Astrocyte (in vitro differentiated cells and primary cell): ENCODE measurements around the gene PCYT1A. TPM values are rescaled to one million over a fixed set of nuclear protein-coding genes. Genes with fewer than 3 reads are reported as not detected.

Experiments
- DNase-seq: peaks from one replicate; pipeline ENCODE4 v3.0.0-alpha.2; 2010; ENCODE audit warnings: low read depth
- FAIRE-seq: peaks from 2 replicates; lab custom pipeline; 2011; peaks lifted over from hg19 to GRCh38; lab: Jason Lieb, UNC
- H2AFZ ChIP-seq: 2 replicates; pipeline ENCODE4 v1.6.0; 2012; ENCODE audit warnings: low read depth, low read length, inconsistent platforms
- H3K27ac ChIP-seq: 2 replicates; pipeline ENCODE4 v1.5.1; 2011; ENCODE audit warnings: low read depth, low read length, inconsistent platforms
- H3K27me3 ChIP-seq: 2 replicates; pipeline ENCODE4 v1.6.0; 2011; ENCODE audit warnings: low read length, inconsistent platforms; ENCODE audit not compliant: insufficient read depth
- H3K36me3 ChIP-seq: 2 replicates; pipeline ENCODE4 v1.5.1; 2011; ENCODE audit warnings: low read length, inconsistent platforms; ENCODE audit not compliant: insufficient read depth
- H3K4me1 ChIP-seq: 2 replicates; pipeline ENCODE4 v1.5.1; 2011; ENCODE audit warnings: low read length, inconsistent platforms; ENCODE audit not compliant: insufficient read depth
- H3K4me2 ChIP-seq: 2 replicates; pipeline ENCODE4 v1.6.0; 2012; ENCODE audit warnings: low read length, inconsistent platforms
- H3K4me3 ChIP-seq: 2 replicates; pipeline ENCODE4 v1.5.1; 2011; ENCODE audit warnings: low read depth, mild to moderate bottlenecking, low read length, inconsistent platforms; ENCODE audit not compliant: insufficient read depth
- H3K79me2 ChIP-seq: 2 replicates; pipeline ENCODE4 v1.6.0; 2012; ENCODE audit warnings: mild to moderate bottlenecking, low read length, inconsistent platforms; ENCODE audit not compliant: insufficient read depth
- H3K9ac ChIP-seq: 2 replicates; pipeline ENCODE4 v1.6.0; 2012; ENCODE audit warnings: mild to moderate bottlenecking, low read length, inconsistent platforms
- H3K9me3 ChIP-seq: 2 replicates; pipeline ENCODE4 v1.5.1; 2012; ENCODE audit warnings: low read depth, mild to moderate bottlenecking, low read length, inconsistent platforms; ENCODE audit not compliant: insufficient read depth
- H4K20me1 ChIP-seq: 2 replicates; pipeline ENCODE4 v1.6.0; 2012; ENCODE audit warnings: low read length, inconsistent platforms; ENCODE audit not compliant: insufficient read depth
- H3K27ac Mint-ChIP-seq: one replicate; pipeline ENCODE4 v1.8.0; 2021; ENCODE audit warnings: mild to moderate bottlenecking, mixed read lengths; ENCODE audit not compliant: unreplicated experiment
- H3K27me3 Mint-ChIP-seq: one replicate; pipeline ENCODE4 v1.8.0; 2021; ENCODE audit warnings: low read depth, mixed read lengths; ENCODE audit not compliant: unreplicated experiment
- H3K36me3 Mint-ChIP-seq: one replicate; pipeline ENCODE4 v1.8.0; 2021; ENCODE audit warnings: low read depth, mixed read lengths; ENCODE audit not compliant: unreplicated experiment
- H3K4me1 Mint-ChIP-seq: one replicate; pipeline ENCODE4 v1.8.0; 2021; ENCODE audit warnings: low read depth, mixed read lengths; ENCODE audit not compliant: unreplicated experiment
- H3K4me3 Mint-ChIP-seq: one replicate; pipeline ENCODE4 v1.8.0; 2021; ENCODE audit warnings: mild to moderate bottlenecking, moderate library complexity, mixed read lengths; ENCODE audit not compliant: unreplicated experiment
- H3K9me3 Mint-ChIP-seq: one replicate; pipeline ENCODE4 v1.8.0; 2021; ENCODE audit warnings: mild to moderate bottlenecking, mixed read lengths; ENCODE audit not compliant: unreplicated experiment
- EZH2 ChIP-seq: IDR thresholded peaks from 2 replicates; pipeline ENCODE4 v1.6.1; 2012; ENCODE audit warnings: mild to moderate bottlenecking, low read length, inconsistent platforms; ENCODE audit not compliant: insufficient read depth
- total RNA-seq: library from RNA; stranded (reverse); gene quantifications from 2 replicates; pipeline ENCODE4 v1.2.1, GENCODE V29; 2021
- TF ChIP-seq, protein P1 (sequence below): IDR thresholded peaks from 2 replicates; pipeline ENCODE4 v1.5.1; 2011; ENCODE audit warnings: low read depth, mild to moderate bottlenecking, inconsistent platforms, low read length, moderate library complexity; ENCODE audit not compliant: insufficient read depth

PCYT1A gene
- total RNA-seq, 1 donor from 2014 or later: 92.6 TPM

DNA sequence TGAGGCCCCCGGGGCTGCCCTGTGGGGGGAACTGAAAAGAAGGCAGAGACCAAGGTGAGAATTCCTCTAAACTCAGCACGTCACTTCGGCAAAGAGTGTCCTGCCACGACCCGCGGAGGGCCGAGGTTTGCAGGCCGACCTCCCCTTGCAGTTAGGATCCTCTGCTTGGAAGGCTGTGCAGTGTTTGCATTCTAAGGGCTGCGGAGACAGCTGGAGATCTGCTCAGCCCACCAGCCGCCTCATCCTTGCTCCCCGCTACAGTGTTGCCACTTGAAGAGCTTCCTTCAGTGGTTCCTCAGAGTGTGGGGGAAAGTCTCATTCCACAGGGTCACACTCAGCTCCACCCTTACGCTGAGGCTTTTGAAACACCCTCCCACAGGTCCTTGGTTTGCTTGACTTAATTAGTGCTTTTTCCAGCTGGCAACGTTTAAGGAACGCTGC, 60.4 kb downstream of the PCYT1A start:
- no peak overlapping the region for H3K27ac ChIP-seq
- no peaks in the 10 kb centered on the region for H3K9me3 ChIP-seq
- H3K4me1 Mint-ChIP-seq: peaks cover 8% of the 10 kb centered on the region
- FAIRE-seq (no peak), DNase-seq (no peak)
- peaks cover 3% of the 10 kb centered on the region for H3K27me3 ChIP-seq
- H3K9ac ChIP-seq: no peak overlapping the region
- H3K4me1 ChIP-seq: no peaks in the 10 kb centered on the region
- no peaks in the 10 kb centered on the region for H4K20me1 ChIP-seq
- H3K9me3 Mint-ChIP-seq: no peaks in the 10 kb centered on the region
- H3K4me2 ChIP-seq: no peak overlapping the region
- no peak overlapping the region for H2AFZ ChIP-seq
- H3K4me3 ChIP-seq: no peak overlapping the region
- no peaks in the 10 kb centered on the region for H3K36me3 ChIP-seq
- H3K36me3 Mint-ChIP-seq: peaks cover 8% of the 10 kb centered on the region
- H3K4me3 Mint-ChIP-seq: no peak overlapping the region
- no peaks in the 10 kb centered on the region for H3K79me2 ChIP-seq
- H3K27me3 Mint-ChIP-seq: no peaks in the 10 kb centered on the region
- TF ChIP-seq, protein P1, sequence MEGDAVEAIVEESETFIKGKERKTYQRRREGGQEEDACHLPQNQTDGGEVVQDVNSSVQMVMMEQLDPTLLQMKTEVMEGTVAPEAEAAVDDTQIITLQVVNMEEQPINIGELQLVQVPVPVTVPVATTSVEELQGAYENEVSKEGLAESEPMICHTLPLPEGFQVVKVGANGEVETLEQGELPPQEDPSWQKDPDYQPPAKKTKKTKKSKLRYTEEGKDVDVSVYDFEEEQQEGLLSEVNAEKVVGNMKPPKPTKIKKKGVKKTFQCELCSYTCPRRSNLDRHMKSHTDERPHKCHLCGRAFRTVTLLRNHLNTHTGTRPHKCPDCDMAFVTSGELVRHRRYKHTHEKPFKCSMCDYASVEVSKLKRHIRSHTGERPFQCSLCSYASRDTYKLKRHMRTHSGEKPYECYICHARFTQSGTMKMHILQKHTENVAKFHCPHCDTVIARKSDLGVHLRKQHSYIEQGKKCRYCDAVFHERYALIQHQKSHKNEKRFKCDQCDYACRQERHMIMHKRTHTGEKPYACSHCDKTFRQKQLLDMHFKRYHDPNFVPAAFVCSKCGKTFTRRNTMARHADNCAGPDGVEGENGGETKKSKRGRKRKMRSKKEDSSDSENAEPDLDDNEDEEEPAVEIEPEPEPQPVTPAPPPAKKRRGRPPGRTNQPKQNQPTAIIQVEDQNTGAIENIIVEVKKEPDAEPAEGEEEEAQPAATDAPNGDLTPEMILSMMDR: no peak
- no peak for TF ChIP-seq EZH2
- no peak overlapping the region for H3K27ac Mint-ChIP-seq

- Histone ChIP-seq H2AFZ (no peak overlapping the region), H3K27ac (no peak overlapping the region), H3K36me3 (no peaks in the 10 kb centered on the region), H3K4me1 (no peaks in the 10 kb centered on the region), H3K4me2 (no peak overlapping the region), H3K4me3 (no peak overlapping the region), H3K9ac (no peak overlapping the region), H4K20me1 (no peaks in the 10 kb centered on the region), H3K79me2 (no peaks in the 10 kb centered on the region), H3K9me3 (no peaks in the 10 kb centered on the region), H3K27me3 (peaks cover 3% of the 10 kb centered on the region)
- Mint-ChIP-seq H3K36me3 (peaks cover 5% of the 10 kb centered on the region), H3K27ac (no peak overlapping the region), H3K4me1 (peaks cover 8% of the 10 kb centered on the region), H3K4me3 (no peak overlapping the region), H3K27me3 (no peaks in the 10 kb centered on the region), H3K9me3 (no peaks in the 10 kb centered on the region)
- TF ChIP-seq, protein P1: no peak
- no peak for TF ChIP-seq EZH2
- no peak for FAIRE-seq
- DNase-seq: no peak
Observed at GRCh38 chr3:196225763-196226364, 61.7 kb downstream of the PCYT1A start.

- H3K4me3 Mint-ChIP-seq: no peak overlapping the region
- Histone ChIP-seq H2AFZ (no peak overlapping the region), H3K4me3 (no peak overlapping the region), H3K36me3 (no peaks in the 10 kb centered on the region), H4K20me1 (no peaks in the 10 kb centered on the region), H3K27me3 (peaks cover 3% of the 10 kb centered on the region), H3K4me2 (no peak overlapping the region), H3K9ac (no peak overlapping the region), H3K79me2 (no peaks in the 10 kb centered on the region), H3K9me3 (no peaks in the 10 kb centered on the region), H3K27ac (no peak overlapping the region), H3K4me1 (no peaks in the 10 kb centered on the region)
- peaks cover 8% of the 10 kb centered on the region for H3K4me1 Mint-ChIP-seq
- peaks cover 5% of the 10 kb centered on the region for H3K36me3 Mint-ChIP-seq
- no peak for DNase-seq
- H3K27me3 Mint-ChIP-seq: no peaks in the 10 kb centered on the region
- H3K9me3 Mint-ChIP-seq: no peaks in the 10 kb centered on the region
- no peak overlapping the region for H3K27ac Mint-ChIP-seq
- no peak for FAIRE-seq
- TF ChIP-seq, protein P1: no peak
- no peak for TF ChIP-seq EZH2
Observed at GRCh38 chr3:196225086-196225485, 62.4 kb downstream of the PCYT1A start.
